PFSK-1 (cell line): ENCODE measurements around the gene CDC42BPB.

Experiments
- FOXP2 ChIP-seq: optimal IDR thresholded peaks from 2 replicates; pipeline ENCODE3; 2011; ENCODE audit warnings: borderline replicate concordance, control low read depth, inconsistent platforms; ENCODE audit not compliant: insufficient read depth; ENCODE audit errors: extremely low read length, extremely low read depth
- POLR2AphosphoS5 ChIP-seq: IDR thresholded peaks from 2 replicates; pipeline ENCODE4 v1.6.1; 2012; ENCODE audit warnings: low read depth, mild to moderate bottlenecking, control low read depth, low read length, moderate library complexity
- REST ChIP-seq, 2 experiments: IDR thresholded peaks; 2 replicates each; pipeline versions ENCODE4 v1.6.1 to v1.8.0; 2011 to 2012; ENCODE audit warnings: low read depth in 2 of 2, low read length in 2 of 2, control low read depth in 1 of 2, inconsistent platforms in 1 of 2, mild to moderate bottlenecking in 1 of 2, moderate library complexity in 1 of 2; ENCODE audit not compliant: insufficient read depth in 1 of 2
- SIN3A ChIP-seq: IDR thresholded peaks from 2 replicates; pipeline ENCODE4 v1.6.1; 2012; ENCODE audit warnings: mild to moderate bottlenecking, low read length, moderate library complexity, borderline replicate concordance; ENCODE audit not compliant: insufficient read depth
- TAF1 ChIP-seq: IDR thresholded peaks from 2 replicates; pipeline ENCODE4 v1.6.1; 2012; ENCODE audit warnings: low read length, control low read depth, borderline replicate concordance; ENCODE audit not compliant: insufficient read depth

DNA sequence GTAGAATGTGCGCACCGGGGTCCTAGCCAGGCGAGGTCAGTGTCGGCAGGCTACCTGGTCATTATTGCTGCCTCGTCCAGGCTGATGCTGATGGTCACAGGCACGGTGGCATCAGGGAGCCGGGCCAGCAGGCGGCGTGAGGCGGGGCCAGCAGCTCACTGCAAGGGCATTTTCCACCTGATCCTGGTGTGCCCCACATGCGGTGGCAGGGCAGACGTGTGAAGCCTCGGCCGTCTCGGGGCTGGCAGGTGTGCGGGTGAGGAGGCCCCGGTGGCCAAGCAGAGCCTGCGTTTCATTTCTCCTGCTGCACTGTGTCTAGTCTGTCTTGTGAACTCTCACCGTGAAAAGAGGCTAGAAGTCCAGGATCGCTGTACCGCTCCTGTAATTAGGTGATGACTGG is 146.9 kb downstream of the CDC42BPB start:
- no peak for TF ChIP-seq POLR2AphosphoS5
- no peak for TF ChIP-seq TAF1
- TF ChIP-seq SIN3A: no peak
- no peak for TF ChIP-seq FOXP2
- no peak for TF ChIP-seq REST (IDR thresholded peaks at IDR 0.05; ENCODE audit: insufficient read depth in 1 of 2, low read depth in 2 of 2, low read length in 2 of 2)
